CD4-positive, CD25-positive, alpha-beta regulatory T cell (primary cell): ENCODE results near the gene TMEM213. TPM values are rescaled to one million over a fixed set of nuclear protein-coding genes. Genes with fewer than 3 reads are reported as not detected.
"Not testable (repeated sequence)": the region's sequence is repeated elsewhere in the genome, so short reads cannot be mapped to it uniquely, and the experiment has no call there.

Experiments used
- ATAC-seq, 2 donors: fragments of 150-1000 bp; cut with Tn5 transposase; one replicate each; pipeline ENCODE4 v1.10.0; 2021; ENCODE audit warnings: low read depth in 2 of 2, moderate number of reproducible peaks in 2 of 2, moderate library complexity in 1 of 2
- DNase-seq, 3 donors: peaks; one replicate each; pipeline versions ENCODE4 v3.0.0 to v3.0.0-alpha.2; 2012 to 2022; ENCODE audit warnings: mixed read lengths in 1 of 3
- H3K27ac ChIP-seq: one replicate; pipeline ENCODE4 v1.7.0; 2013; ENCODE audit warnings: mild to moderate bottlenecking, low read length; ENCODE audit not compliant: insufficient read depth, poor library complexity, severe bottlenecking
- H3K27me3 ChIP-seq: one replicate; pipeline ENCODE4 v1.7.0; 2013; ENCODE audit warnings: low read length; ENCODE audit not compliant: control insufficient read depth, insufficient read depth
- H3K36me3 ChIP-seq: one replicate; pipeline ENCODE4 v1.7.0; 2013; ENCODE audit warnings: mild to moderate bottlenecking, low read length, moderate library complexity; ENCODE audit not compliant: control insufficient read depth, insufficient read depth
- H3K4me1 ChIP-seq: 2 replicates; pipeline ENCODE4 v1.7.0; 2013; ENCODE audit warnings: mild to moderate bottlenecking, low read length; ENCODE audit not compliant: insufficient read depth, control insufficient read depth, poor library complexity, severe bottlenecking
- H3K4me3 ChIP-seq: one replicate; pipeline ENCODE4 v1.7.0; 2013; ENCODE audit warnings: low read depth, mild to moderate bottlenecking, low read length, moderate library complexity
- H3K9me3 ChIP-seq, 2 experiments: 1 replicate in 1 of 2; 2 replicates in 1 of 2; pipeline ENCODE4 v1.7.0; 2013; ENCODE audit warnings: low read length in 2 of 2, mild to moderate bottlenecking in 1 of 2, moderate library complexity in 1 of 2; ENCODE audit not compliant: control insufficient read depth in 2 of 2
- H3K27ac Mint-ChIP-seq, 3 donors: one replicate each; pipeline ENCODE4 v1.8.0; 2020 to 2022; ENCODE audit warnings: mild to moderate bottlenecking in 3 of 3, mixed read lengths in 3 of 3, moderate library complexity in 2 of 3
- H3K27me3 Mint-ChIP-seq: one replicate; pipeline ENCODE4 v1.8.0; 2022; ENCODE audit warnings: mild to moderate bottlenecking, mixed read lengths
- H3K36me3 Mint-ChIP-seq: one replicate; pipeline ENCODE4 v1.8.0; 2020; ENCODE audit warnings: mixed read lengths
- H3K4me1 Mint-ChIP-seq, 4 donors: one replicate each; pipeline ENCODE4 v1.8.0; 2020 to 2022; ENCODE audit warnings: mixed read lengths in 4 of 4, mild to moderate bottlenecking in 1 of 4
- H3K4me3 Mint-ChIP-seq, 4 donors: one replicate each; pipeline ENCODE4 v1.8.0; 2020 to 2022; ENCODE audit warnings: mild to moderate bottlenecking in 4 of 4, mixed read lengths in 4 of 4, moderate library complexity in 3 of 4
- H3K9me3 Mint-ChIP-seq, 7 donors: one replicate each; pipeline ENCODE4 v1.8.0; 2020 to 2022; ENCODE audit warnings: mixed read lengths in 7 of 7, mild to moderate bottlenecking in 3 of 7, moderate library complexity in 2 of 7
- polyA plus RNA-seq, 4 donors: library from polyadenylated mRNA; unstranded; fragments of 300-500 nt; fragmentation: Illumina TruSeq; gene quantifications; one replicate each; pipeline ENCODE4 v1.2.3, GENCODE V29; 2021
- total RNA-seq: library from RNA; stranded (reverse); gene quantifications from one replicate; pipeline ENCODE4 v1.2.3, GENCODE V29; 2022

Gene TMEM213
- total and polyA plus RNA-seq, 5 donors from 2014 or later = 0.21 TPM; not detected in 4

DNA sequence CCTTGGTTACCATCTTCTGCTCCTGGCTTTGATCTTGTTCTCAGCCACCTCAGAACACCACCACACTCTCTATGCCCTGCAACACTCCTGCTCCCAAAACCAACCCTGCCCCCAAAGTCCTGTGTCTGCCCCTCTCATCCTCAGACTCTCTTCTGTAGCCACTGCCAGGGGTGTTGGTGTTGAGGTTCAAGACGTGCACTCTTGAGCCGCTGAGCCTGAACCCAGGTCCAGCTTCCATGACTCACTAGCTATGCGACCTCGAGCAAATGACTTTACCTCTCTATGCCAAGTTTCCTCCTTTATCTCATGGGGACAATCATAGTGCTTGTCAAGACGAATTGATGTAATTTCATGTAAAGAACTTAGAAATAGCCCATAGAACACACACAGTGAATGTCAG, 1.0 kb downstream of the TMEM213 start:
- Mint-ChIP-seq H3K4me1 (peaks cover 0 to 8% (median 2%) of the 10 kb centered on the region in 4 donors), H3K27ac (peak overlapping the region in 1 of 3 donors; percentile 51), H3K27me3 (peaks cover 4% of the 10 kb centered on the region), H3K9me3 (no peaks in the 10 kb centered on the region), H3K4me3 (no peak overlapping the region), H3K36me3 (no peaks in the 10 kb centered on the region)
- H3K27ac ChIP-seq = no peak overlapping the region
- no peaks in the 10 kb centered on the region for H3K27me3 ChIP-seq
- DNase-seq = no peak
- H3K9me3 ChIP-seq = no peaks in the 10 kb centered on the region
- no peaks in the 10 kb centered on the region for H3K36me3 ChIP-seq
- H3K4me1 ChIP-seq = no peaks in the 10 kb centered on the region
- no peak overlapping the region for H3K4me3 ChIP-seq
- no peak for ATAC-seq

GRCh38 chr7:138799336-138800000, 1.7 kb downstream of the TMEM213 start:
- H3K9me3 ChIP-seq = no peaks in the 10 kb centered on the region
- no peak overlapping the region for H3K27ac ChIP-seq
- ATAC-seq (no peak), DNase-seq (no peak)
- Mint-ChIP-seq H3K4me1 (peaks cover 0 to 8% (median 2%) of the 10 kb centered on the region in 4 donors), H3K27ac (no peak overlapping the region), H3K36me3 (no peaks in the 10 kb centered on the region), H3K9me3 (no peaks in the 10 kb centered on the region), H3K27me3 (peaks cover 4% of the 10 kb centered on the region), H3K4me3 (no peak overlapping the region)
- H3K4me3 ChIP-seq = no peak overlapping the region
- no peaks in the 10 kb centered on the region for H3K27me3 ChIP-seq
- H3K4me1 ChIP-seq = no peaks in the 10 kb centered on the region
- no peaks in the 10 kb centered on the region for H3K36me3 ChIP-seq

GRCh38 chr7:138801256-138801655, 3.5 kb downstream of the TMEM213 start:
- H3K36me3 ChIP-seq = no peaks in the 10 kb centered on the region
- H3K4me3 Mint-ChIP-seq = no peak overlapping the region
- H3K27me3 ChIP-seq = no peaks in the 10 kb centered on the region
- peaks cover 7% of the 10 kb centered on the region for H3K27me3 Mint-ChIP-seq
- no peak for DNase-seq
- no peaks in the 10 kb centered on the region for H3K36me3 Mint-ChIP-seq
- no peak overlapping the region for H3K4me3 ChIP-seq
- H3K27ac Mint-ChIP-seq = no peak overlapping the region
- no peaks in the 10 kb centered on the region for H3K9me3 Mint-ChIP-seq
- no peak overlapping the region for H3K27ac ChIP-seq
- H3K4me1 ChIP-seq = no peaks in the 10 kb centered on the region
- H3K4me1 Mint-ChIP-seq = peaks cover 0 to 8% (median 2%) of the 10 kb centered on the region in 4 donors
- no peak for ATAC-seq
- H3K9me3 ChIP-seq = no peaks in the 10 kb centered on the region

DNA sequence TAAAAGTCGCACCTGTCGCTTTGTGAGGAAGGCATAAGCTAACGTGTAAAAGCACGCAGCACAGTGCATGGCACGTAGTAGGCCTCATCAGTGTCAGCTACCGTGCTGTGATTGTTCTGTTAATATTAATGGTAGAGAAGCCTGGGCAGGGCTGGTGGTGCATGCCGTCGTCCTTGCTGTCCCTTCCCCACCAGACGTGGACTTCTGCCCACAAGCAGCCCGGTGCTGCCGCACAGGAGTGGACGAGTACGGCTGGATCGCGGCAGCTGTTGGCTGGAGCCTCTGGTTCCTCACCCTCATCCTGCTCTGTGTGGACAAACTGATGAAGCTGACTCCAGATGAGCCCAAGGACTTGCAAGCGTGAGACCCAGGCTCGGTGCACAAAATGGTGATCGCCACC, 4.9 kb downstream of the TMEM213 start:
- Mint-ChIP-seq H3K27ac (no peak overlapping the region), H3K27me3 (peaks cover 7% of the 10 kb centered on the region), H3K4me1 (peaks cover 0 to 4% (median 0%) of the 10 kb centered on the region in 4 donors), H3K36me3 (no peaks in the 10 kb centered on the region), H3K4me3 (no peak overlapping the region), H3K9me3 (peaks cover 0 to 3% (median 0%) of the 10 kb centered on the region in 7 donors)
- H3K27ac ChIP-seq = no peak overlapping the region
- H3K36me3 ChIP-seq = no peaks in the 10 kb centered on the region
- DNase-seq = no peak
- H3K4me1 ChIP-seq = no peaks in the 10 kb centered on the region
- no peaks in the 10 kb centered on the region for H3K9me3 ChIP-seq
- H3K4me3 ChIP-seq = no peak overlapping the region
- H3K27me3 ChIP-seq = no peaks in the 10 kb centered on the region
- no peak for ATAC-seq

- ATAC-seq = no peak
- H3K36me3 ChIP-seq = no peaks in the 10 kb centered on the region
Measured at GRCh38 chr7:138804618-138805017, 6.8 kb downstream of the TMEM213 start.

DNA sequence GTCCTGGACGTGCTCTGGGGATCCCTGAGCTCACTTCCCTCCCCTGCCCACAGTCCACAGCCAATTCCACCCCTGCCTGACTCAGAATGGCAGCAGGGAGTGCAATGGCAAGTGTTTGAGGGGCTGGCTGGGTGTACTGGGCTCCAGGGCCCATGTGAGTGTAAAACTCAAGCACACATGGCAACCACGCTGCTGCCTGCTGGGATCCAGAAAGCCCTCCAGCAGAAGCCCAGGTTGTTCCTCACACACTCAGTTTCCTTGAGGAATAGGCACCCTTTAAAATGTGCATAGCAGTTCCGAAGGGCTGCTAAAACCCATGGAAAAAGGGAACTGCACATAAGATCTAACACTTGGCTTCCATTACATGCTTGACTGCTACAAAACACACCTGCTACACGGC, 11.6 kb downstream of the TMEM213 start:
- Histone ChIP-seq H3K4me1 (no peaks in the 10 kb centered on the region), H3K27me3 (no peaks in the 10 kb centered on the region), H3K36me3 (no peaks in the 10 kb centered on the region), H3K9me3 (no peaks in the 10 kb centered on the region), H3K4me3 (no peak overlapping the region), H3K27ac (no peak overlapping the region)
- Mint-ChIP-seq H3K4me3 (no peak overlapping the region), H3K27ac (no peak overlapping the region), H3K36me3 (no peaks in the 10 kb centered on the region), H3K9me3 (peaks cover 0 to 6% (median 1%) of the 10 kb centered on the region in 7 donors), H3K4me1 (no peaks in the 10 kb centered on the region), H3K27me3 (peaks cover 7% of the 10 kb centered on the region)
- DNase-seq (no peak), ATAC-seq (no peak)

More at GRCh38 chr7:138804618-138805017, 6.8 kb downstream of the TMEM213 start:
- Histone ChIP-seq H3K4me1 (no peaks in the 10 kb centered on the region), H3K27me3 (no peaks in the 10 kb centered on the region), H3K27ac (no peak overlapping the region), H3K4me3 (no peak overlapping the region), H3K9me3 (no peaks in the 10 kb centered on the region)
- H3K9me3 Mint-ChIP-seq = peaks cover 0 to 6% (median 0%) of the 10 kb centered on the region in 7 donors
- H3K27me3 Mint-ChIP-seq = peaks cover 11% of the 10 kb centered on the region
- H3K36me3 Mint-ChIP-seq = no peaks in the 10 kb centered on the region
- no peak overlapping the region for H3K27ac Mint-ChIP-seq
- no peak for DNase-seq
- H3K4me1 Mint-ChIP-seq = no peaks in the 10 kb centered on the region
- no peak overlapping the region for H3K4me3 Mint-ChIP-seq

- not testable (repeated sequence) for ATAC-seq, H3K9me3 ChIP-seq, H3K27me3 Mint-ChIP-seq, DNase-seq, H3K4me1 ChIP-seq, H3K36me3 Mint-ChIP-seq, H3K4me3 ChIP-seq, H3K9me3 Mint-ChIP-seq, H3K27me3 ChIP-seq, H3K27ac ChIP-seq, H3K4me1 Mint-ChIP-seq, H3K4me3 Mint-ChIP-seq, H3K36me3 ChIP-seq, H3K27ac Mint-ChIP-seq
Measured at GRCh38 chr7:138811327-138811726, 13.5 kb downstream of the TMEM213 start.

DNA sequence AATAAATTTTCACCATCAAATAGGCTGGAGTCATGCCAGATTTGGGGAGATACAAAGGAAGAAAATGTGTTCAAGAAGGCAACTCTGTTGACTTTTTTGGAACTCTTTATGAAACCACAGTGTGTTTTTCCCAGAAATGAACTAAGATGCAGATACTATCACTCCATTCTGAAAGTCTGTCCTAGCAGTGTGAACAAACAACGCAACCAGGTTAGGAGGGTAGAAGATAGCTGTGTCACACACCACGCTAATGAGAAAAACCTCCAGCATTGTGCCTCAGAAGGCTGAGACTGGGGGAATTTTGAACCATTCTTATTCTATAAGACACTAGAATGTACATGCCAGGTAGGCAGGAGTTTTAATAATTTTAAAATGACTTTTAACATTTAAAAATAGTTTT, 16.2 kb downstream of the TMEM213 start:
- ATAC-seq = no peak
- H3K4me3 Mint-ChIP-seq = no peak overlapping the region
- DNase-seq = no peak

More for the DNA sequence above, 16.2 kb downstream of the TMEM213 start:
- no peak overlapping the region for H3K27ac ChIP-seq
- no peak overlapping the region for H3K27ac Mint-ChIP-seq
- no peaks in the 10 kb centered on the region for H3K36me3 ChIP-seq
- no peak overlapping the region for H3K4me3 ChIP-seq
- peaks cover 3% of the 10 kb centered on the region for H3K27me3 ChIP-seq
- H3K9me3 ChIP-seq = no peaks in the 10 kb centered on the region
- no peaks in the 10 kb centered on the region for H3K36me3 Mint-ChIP-seq
- H3K9me3 Mint-ChIP-seq = peaks cover 0 to 5% (median 0%) of the 10 kb centered on the region in 7 donors
- no peaks in the 10 kb centered on the region for H3K4me1 Mint-ChIP-seq
- H3K4me1 ChIP-seq = no peaks in the 10 kb centered on the region
- H3K27me3 Mint-ChIP-seq = peaks cover 7% of the 10 kb centered on the region
